PFSK-1 (cell line): ENCODE results near the gene OR6C70.

Source experiments
- POLR2AphosphoS5 ChIP-seq: IDR thresholded peaks from 2 replicates; pipeline ENCODE4 v1.6.1; 2012; ENCODE audit warnings: low read depth, mild to moderate bottlenecking, control low read depth, low read length, moderate library complexity
- TAF1 ChIP-seq: IDR thresholded peaks from 2 replicates; pipeline ENCODE4 v1.6.1; 2012; ENCODE audit warnings: low read length, control low read depth, borderline replicate concordance; ENCODE audit not compliant: insufficient read depth
- TF ChIP-seq, protein P1 (sequence below), 2 experiments: IDR thresholded peaks; 2 replicates each; pipeline versions ENCODE4 v1.6.1 to v1.8.0; 2011 to 2012; ENCODE audit warnings: low read depth in 2 of 2, low read length in 2 of 2, control low read depth in 1 of 2, inconsistent platforms in 1 of 2, mild to moderate bottlenecking in 1 of 2, moderate library complexity in 1 of 2; ENCODE audit not compliant: insufficient read depth in 1 of 2

- TF ChIP-seq TAF1, result no peak
- no peak for TF ChIP-seq POLR2AphosphoS5
- TF ChIP-seq, protein P1, sequence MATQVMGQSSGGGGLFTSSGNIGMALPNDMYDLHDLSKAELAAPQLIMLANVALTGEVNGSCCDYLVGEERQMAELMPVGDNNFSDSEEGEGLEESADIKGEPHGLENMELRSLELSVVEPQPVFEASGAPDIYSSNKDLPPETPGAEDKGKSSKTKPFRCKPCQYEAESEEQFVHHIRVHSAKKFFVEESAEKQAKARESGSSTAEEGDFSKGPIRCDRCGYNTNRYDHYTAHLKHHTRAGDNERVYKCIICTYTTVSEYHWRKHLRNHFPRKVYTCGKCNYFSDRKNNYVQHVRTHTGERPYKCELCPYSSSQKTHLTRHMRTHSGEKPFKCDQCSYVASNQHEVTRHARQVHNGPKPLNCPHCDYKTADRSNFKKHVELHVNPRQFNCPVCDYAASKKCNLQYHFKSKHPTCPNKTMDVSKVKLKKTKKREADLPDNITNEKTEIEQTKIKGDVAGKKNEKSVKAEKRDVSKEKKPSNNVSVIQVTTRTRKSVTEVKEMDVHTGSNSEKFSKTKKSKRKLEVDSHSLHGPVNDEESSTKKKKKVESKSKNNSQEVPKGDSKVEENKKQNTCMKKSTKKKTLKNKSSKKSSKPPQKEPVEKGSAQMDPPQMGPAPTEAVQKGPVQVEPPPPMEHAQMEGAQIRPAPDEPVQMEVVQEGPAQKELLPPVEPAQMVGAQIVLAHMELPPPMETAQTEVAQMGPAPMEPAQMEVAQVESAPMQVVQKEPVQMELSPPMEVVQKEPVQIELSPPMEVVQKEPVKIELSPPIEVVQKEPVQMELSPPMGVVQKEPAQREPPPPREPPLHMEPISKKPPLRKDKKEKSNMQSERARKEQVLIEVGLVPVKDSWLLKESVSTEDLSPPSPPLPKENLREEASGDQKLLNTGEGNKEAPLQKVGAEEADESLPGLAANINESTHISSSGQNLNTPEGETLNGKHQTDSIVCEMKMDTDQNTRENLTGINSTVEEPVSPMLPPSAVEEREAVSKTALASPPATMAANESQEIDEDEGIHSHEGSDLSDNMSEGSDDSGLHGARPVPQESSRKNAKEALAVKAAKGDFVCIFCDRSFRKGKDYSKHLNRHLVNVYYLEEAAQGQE (IDR thresholded peaks at IDR 0.05; ENCODE audit: insufficient read depth in 1 of 2, low read depth in 2 of 2, low read length in 2 of 2), result no peak
These were observed 29.3 kb upstream of the OR6C70 start for GRCh38 chr12:55499231-55499630.
